Measurements from ENCODE around the gene ZNF627. TPM values are rescaled to one million over a fixed set of nuclear protein-coding genes. Genes with fewer than 3 reads are reported as not detected.

The ZNF627 gene
- polyA plus RNA-seq, 3 donors = 38.8 to 44.5 (median 40.7) TPM

DNA sequence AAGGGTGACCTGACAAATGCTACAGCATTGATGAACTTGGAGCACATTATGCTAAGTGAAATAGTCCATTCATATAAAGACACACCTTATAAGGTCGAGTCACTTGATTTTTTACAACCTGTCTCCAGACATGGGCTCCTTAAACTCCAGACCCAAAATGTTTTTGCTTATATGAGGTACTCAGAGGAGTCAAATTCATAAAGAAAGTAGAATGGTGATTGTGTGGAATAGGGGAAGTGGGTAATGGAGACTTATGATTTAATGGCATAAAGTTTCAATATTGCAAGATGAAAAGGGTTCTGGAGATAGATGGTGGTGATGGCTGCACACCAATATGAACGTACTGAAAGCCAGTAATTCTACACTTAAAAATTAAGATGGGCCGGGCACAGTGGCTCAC lies 59.3 kb downstream of the ZNF627 start:
- DNase-seq (ENCODE audit: extremely low read depth in 1 of 11, low read depth in 9 of 11, low spot score in 4 of 11) = no peak

DNA sequence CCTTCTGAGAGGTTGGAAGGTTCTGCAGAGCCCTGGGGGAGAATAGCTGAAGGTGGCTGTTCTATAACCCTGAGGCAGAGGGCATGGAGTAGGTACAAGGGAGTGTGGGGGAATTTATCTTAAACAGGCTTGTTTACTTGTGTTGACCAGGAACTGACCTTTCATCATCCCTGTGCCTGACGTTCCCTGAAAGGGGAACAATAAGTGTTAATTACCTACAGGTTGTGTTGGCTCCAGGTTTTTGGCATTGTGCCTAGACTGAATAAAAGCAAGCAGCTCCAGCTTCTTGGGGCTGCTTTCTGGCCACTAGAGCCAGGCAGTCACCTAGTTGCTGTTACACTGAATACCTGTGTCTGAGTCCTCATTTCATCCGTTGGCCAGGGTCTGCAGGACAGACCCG lies 60.0 kb downstream of the ZNF627 start:
- DNase-seq (ENCODE audit: extremely low read depth in 1 of 11, low read depth in 9 of 11, low spot score in 4 of 11) = no peak

DNA sequence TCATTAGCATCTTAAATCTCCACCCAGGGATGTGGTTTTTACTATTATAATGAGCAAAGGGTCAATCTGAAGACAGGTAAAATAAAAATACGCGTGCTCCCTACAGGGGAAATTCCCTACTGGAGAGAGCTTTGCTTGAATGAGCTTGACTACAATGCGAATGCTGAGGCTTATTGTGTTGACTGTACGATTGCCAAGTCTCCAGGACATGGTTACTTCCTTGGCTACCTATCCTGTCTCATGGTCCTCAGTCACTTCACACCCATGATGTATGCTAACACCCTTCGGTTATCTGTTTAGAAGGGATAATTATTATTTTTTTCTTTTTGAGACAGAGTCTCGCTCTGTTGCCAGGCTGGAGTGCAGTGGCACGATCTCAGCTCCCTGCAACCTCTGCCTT lies 61.7 kb downstream of the ZNF627 start:
- no peak for DNase-seq (ENCODE audit: extremely low read depth in 1 of 11, low read depth in 9 of 11, low spot score in 4 of 11)

DNA sequence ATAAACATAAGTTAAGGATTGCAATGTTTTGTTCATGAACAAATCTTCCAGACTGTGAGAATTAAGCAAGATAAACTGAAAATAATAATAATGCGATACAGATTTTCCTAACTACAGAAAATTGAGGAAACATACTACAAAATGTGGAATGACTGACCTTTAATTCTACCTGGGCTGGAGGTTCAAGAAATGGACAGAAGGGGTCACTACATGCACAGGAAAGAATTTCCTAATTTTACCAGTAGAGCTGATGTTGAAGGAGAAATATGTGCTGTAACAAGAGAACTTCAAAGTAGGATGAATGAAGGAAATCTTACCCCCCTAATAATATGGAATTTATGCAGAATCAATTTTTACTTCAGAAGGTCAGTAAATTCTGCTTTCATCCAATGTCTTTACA lies 62.3 kb downstream of the ZNF627 start:
- no peak for DNase-seq (ENCODE audit: extremely low read depth in 1 of 11, low read depth in 9 of 11, low spot score in 4 of 11)

DNA sequence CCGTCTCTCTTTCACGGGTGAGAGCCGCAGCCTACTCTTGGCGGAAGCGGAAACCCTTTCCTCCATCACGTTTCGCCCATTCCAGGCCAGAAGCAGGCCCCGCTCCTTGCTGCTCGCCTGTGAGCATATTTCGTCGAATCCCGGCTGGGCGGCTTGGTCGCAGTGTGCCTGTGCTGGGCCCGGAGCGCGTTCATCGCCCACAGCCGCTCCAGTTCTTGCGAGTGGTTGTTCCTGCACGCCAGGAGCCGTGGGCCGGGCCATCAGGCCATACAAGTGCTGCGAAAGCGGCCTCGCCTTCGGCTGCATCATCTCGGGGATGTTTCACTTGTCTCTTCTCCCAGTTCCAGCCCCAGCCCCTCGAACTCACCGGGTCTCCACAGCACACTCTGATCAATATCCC lies 65.0 kb downstream of the ZNF627 start:
- no peak for DNase-seq (ENCODE audit: extremely low read depth in 1 of 11, low read depth in 9 of 11, low spot score in 4 of 11)

DNA sequence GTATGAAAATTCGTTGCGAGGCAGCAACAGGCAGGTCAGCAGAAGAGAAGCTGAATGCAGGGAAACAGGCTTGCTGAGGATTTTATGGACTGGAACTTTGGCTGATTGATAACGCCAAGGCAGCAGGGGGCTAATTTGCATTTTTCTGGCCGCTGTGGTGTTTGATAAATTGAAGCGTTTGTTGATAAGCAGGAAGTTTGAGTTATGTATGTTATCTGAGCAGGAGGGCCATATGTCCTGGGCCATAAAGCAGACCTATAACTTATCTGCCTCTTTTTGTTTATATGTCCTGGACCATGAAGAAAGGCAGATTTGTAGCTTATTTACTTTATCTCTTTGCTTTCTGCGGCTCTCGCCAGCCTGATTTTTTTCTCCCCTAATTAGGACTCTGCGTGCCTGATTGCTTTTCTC lies 65.9 kb downstream of the ZNF627 start:
- DNase-seq (ENCODE audit: extremely low read depth in 1 of 11, low read depth in 9 of 11, low spot score in 4 of 11) = no peak

Other genes with a start within 250 kb of the ZNF627 start
- gene PLPPR2, start 242.1 kb upstream of the ZNF627 start, polyA plus RNA-seq (ENCODE audit: insufficient read length in 3 of 3) = 10 to 100 TPM; 10.1 to 16.8 (median 15.0) TPM
- 1 to 10 TPM; 3.1 to 3.6 (median 3.4) TPM for gene SWSAP1, start 222.8 kb upstream of the ZNF627 start, polyA plus RNA-seq (ENCODE audit: insufficient read length in 3 of 3)
- gene EPOR, start 213.2 kb upstream of the ZNF627 start, polyA plus RNA-seq (ENCODE audit: insufficient read length in 3 of 3) = 10 to 100 TPM; 18.9 to 40.6 (median 24.9) TPM
- gene RGL3, start 178.2 kb upstream of the ZNF627 start, polyA plus RNA-seq (ENCODE audit: insufficient read length in 3 of 3) = 100 to 1,000 TPM in 1 of 3 donors, 10 to 100 TPM in 2; 62.2 to 151 (median 76.9) TPM
- 1 to 10 TPM; 1.5 to 1.9 (median 1.6) TPM for gene ODAD3, start 162.4 kb upstream of the ZNF627 start, polyA plus RNA-seq (ENCODE audit: insufficient read length in 3 of 3)
- 100 to 1,000 TPM; 317 to 384 (median 351) TPM for gene PRKCSH, start 161.8 kb upstream of the ZNF627 start, polyA plus RNA-seq (ENCODE audit: insufficient read length in 3 of 3)
- gene ELAVL3, start 116.4 kb upstream of the ZNF627 start, polyA plus RNA-seq (ENCODE audit: insufficient read length in 3 of 3) = under 1 TPM; 0.19 to 0.52 (median 0.20) TPM
- gene ZNF653, start 91.6 kb upstream of the ZNF627 start, polyA plus RNA-seq (ENCODE audit: insufficient read length in 3 of 3) = 10 to 100 TPM in 2 of 3 donors, 1 to 10 TPM in 1; 8.1 to 11.0 (median 10.7) TPM
- 10 to 100 TPM; 37.3 to 48.1 (median 39.0) TPM for gene ECSIT, start 68.3 kb upstream of the ZNF627 start, polyA plus RNA-seq (ENCODE audit: insufficient read length in 3 of 3)
- 1 to 10 TPM; 4.3 to 4.5 (median 4.4) TPM for gene CNN1, start 58.6 kb upstream of the ZNF627 start, polyA plus RNA-seq (ENCODE audit: insufficient read length in 3 of 3)
- gene ELOF1, start 38.3 kb upstream of the ZNF627 start, polyA plus RNA-seq (ENCODE audit: insufficient read length in 3 of 3) = 10 to 100 TPM; 41.9 to 56.4 (median 52.7) TPM
- gene ACP5, start 19.8 kb upstream of the ZNF627 start, polyA plus RNA-seq (ENCODE audit: insufficient read length in 3 of 3) = 10 to 100 TPM; 12.3 to 21.6 (median 12.9) TPM
- gene ZNF823, start 141.5 kb downstream of the ZNF627 start, polyA plus RNA-seq (ENCODE audit: insufficient read length in 3 of 3) = 10 to 100 TPM in 2 of 3 donors, 1 to 10 TPM in 1; 9.9 to 11.2 (median 10.7) TPM
- 10 to 100 TPM; 13.5 to 18.4 (median 15.6) TPM for gene ZNF441, start 169.5 kb downstream of the ZNF627 start, polyA plus RNA-seq (ENCODE audit: insufficient read length in 3 of 3)
- gene ZNF491, start 201.0 kb downstream of the ZNF627 start, polyA plus RNA-seq (ENCODE audit: insufficient read length in 3 of 3) = 1 to 10 TPM; 3.8 to 4.8 (median 4.0) TPM
- gene ZNF440, start 216.8 kb downstream of the ZNF627 start, polyA plus RNA-seq (ENCODE audit: insufficient read length in 3 of 3) = 10 to 100 TPM; 12.7 to 21.5 (median 15.6) TPM